ENCODE results near the gene G2E3.

DNA sequence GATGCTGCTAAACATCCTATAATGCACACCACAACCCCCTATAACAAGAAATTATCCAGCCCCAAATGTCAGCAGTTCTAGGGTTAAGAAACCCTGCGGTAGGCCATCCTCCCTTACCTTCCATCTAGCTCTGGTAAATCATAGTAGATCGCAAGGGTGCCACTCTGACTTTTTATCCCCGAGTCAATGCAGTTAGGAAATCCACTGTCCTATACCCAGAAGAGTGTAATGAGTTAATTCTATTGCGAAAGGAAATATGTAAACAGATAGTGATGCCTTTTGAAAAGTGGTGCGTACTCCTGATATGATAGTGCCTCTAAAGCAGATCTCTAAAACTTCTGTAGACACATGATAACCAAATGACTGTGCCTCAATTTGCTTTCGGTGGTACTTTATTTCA, 93.0 kb downstream of the G2E3 start:
- TF ChIP-seq, protein P1, sequence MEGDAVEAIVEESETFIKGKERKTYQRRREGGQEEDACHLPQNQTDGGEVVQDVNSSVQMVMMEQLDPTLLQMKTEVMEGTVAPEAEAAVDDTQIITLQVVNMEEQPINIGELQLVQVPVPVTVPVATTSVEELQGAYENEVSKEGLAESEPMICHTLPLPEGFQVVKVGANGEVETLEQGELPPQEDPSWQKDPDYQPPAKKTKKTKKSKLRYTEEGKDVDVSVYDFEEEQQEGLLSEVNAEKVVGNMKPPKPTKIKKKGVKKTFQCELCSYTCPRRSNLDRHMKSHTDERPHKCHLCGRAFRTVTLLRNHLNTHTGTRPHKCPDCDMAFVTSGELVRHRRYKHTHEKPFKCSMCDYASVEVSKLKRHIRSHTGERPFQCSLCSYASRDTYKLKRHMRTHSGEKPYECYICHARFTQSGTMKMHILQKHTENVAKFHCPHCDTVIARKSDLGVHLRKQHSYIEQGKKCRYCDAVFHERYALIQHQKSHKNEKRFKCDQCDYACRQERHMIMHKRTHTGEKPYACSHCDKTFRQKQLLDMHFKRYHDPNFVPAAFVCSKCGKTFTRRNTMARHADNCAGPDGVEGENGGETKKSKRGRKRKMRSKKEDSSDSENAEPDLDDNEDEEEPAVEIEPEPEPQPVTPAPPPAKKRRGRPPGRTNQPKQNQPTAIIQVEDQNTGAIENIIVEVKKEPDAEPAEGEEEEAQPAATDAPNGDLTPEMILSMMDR (IDR thresholded peaks at IDR 0.05; ENCODE audit: extremely low read depth in 1 of 2, insufficient read depth in 1 of 2, low read depth in 1 of 2, low read length in 2 of 2), result no peak
- TF ChIP-seq POLR2A (IDR thresholded peaks at IDR 0.05; ENCODE audit: low read depth, low read length) (no peak), POLR2AphosphoS5 (IDR thresholded peaks at IDR 0.05; ENCODE audit: insufficient read depth, low read depth, low read length) (no peak), EZH2 (IDR thresholded peaks at IDR 0.05; ENCODE audit: borderline replicate concordance, low read depth, low read length, severe bottlenecking) (no peak), GATA2 (IDR thresholded peaks at IDR 0.05; ENCODE audit: insufficient read depth, insufficient read length, low read depth, low read length) (no peak), JUN (IDR thresholded peaks at IDR 0.05; ENCODE audit: borderline replicate concordance, insufficient read depth, insufficient read length, low read depth) (no peak), FOS (IDR thresholded peaks at IDR 0.05; ENCODE audit: borderline replicate concordance, insufficient read depth, low read length) (no peak), MYC (IDR thresholded peaks at IDR 0.05; ENCODE audit: low read depth, low read length) (no peak)
- TF ChIP-seq, protein P2, sequence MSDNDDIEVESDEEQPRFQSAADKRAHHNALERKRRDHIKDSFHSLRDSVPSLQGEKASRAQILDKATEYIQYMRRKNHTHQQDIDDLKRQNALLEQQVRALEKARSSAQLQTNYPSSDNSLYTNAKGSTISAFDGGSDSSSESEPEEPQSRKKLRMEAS (IDR thresholded peaks at IDR 0.05; ENCODE audit: insufficient read depth, insufficient read length), result no peak

Data from endothelial cell of umbilical vein (primary cell).